ENCODE data around the gene DDT. TPM values are rescaled to one million over a fixed set of nuclear protein-coding genes. Genes with fewer than 3 reads are reported as not detected.
"Not testable (repeated sequence)": the region's sequence is repeated elsewhere in the genome, so short reads cannot be mapped to it uniquely, and the experiment has no call there.

The DDT gene
- total and polyA plus RNA-seq, 2 experiments from 2014 or later, result 96.1 to 164 TPM

DNA sequence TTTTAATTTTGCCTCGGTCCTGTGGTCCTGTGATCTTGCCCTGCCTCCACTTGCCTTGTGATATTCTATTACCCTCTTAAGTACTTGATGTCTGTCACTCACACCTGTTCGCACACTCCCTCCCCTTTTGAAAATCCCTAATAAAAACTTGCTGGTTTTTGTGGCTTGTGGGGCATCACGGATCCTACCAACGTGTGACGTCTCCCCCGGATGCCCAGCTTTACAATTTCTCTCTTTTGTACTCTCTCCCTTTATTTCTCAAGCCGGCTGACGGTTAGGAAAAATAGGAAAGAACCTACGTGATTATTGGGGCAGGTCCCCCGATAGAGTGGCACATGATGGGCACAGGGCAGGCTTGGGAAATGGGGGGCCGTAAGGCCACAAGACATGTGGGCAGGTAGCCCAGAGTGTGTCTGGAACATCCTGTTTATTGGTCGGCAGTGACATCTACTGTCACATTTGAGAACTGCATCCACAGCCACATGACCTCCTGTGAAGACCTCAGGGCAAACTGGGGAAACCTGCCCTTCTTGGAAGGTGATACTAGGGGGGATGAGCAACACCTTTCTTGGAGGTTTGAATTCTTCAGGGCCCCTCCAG, 17.8 kb downstream of the DDT start:
- in situ Hi-C loops (cut with MboI); H3K9ac ChIP-seq; H3K27ac ChIP-seq; H3K4me2 ChIP-seq (ENCODE audit: unreplicated experiment); H3K27me3 ChIP-seq (replicated peaks; ENCODE audit: insufficient read depth); H3F3A ChIP-seq (ENCODE audit: insufficient read depth); H3K9me3 ChIP-seq (ENCODE audit: low read depth); H4K20me1 ChIP-seq (ENCODE audit: insufficient read depth); H3K36me3 ChIP-seq (ENCODE audit: low read depth); H3K79me2 ChIP-seq (ENCODE audit: insufficient read depth); H2AFZ ChIP-seq; H3K4me1 ChIP-seq (ENCODE audit: insufficient read depth); H3K4me3 ChIP-seq; H3K9me2 ChIP-seq (ENCODE audit: insufficient read depth): not testable (repeated sequence)
- peak; percentile 79 for DNase-seq
- 19 to 20% methylated on average over 12 of the region's 12 CpGs for WGBS, 2 experiments (ENCODE audit: low coverage in 1 of 2, low lambda C conversion rate in 2 of 2, missing lambda C conversion rate in 2 of 2)

DNA sequence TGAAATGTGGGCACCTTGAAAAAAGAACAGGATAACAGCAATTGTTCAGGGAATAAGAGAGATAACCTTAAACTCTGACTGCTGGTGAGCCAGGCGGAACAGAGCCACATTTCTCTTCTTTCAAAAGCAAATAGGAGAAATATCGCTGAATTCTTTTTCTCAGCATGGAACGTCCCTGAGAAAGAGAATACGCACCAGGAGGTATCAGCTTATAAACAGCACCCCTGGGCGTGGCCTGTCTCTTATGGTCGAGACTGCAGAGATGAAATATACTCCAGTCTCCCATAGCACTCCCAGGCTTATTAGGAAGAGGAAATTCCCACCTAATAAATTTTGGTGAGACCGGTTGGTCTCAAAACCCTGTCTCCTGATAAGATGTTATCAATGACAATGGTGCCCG, 18.4 kb downstream of the DDT start:
- not testable (repeated sequence) for H3K9me3 ChIP-seq (ENCODE audit: low read depth)
- 55 to 56% methylated on average over 7 of the region's 8 CpGs for WGBS, 2 experiments (ENCODE audit: low coverage in 1 of 2, low lambda C conversion rate in 2 of 2, missing lambda C conversion rate in 2 of 2)

DNA sequence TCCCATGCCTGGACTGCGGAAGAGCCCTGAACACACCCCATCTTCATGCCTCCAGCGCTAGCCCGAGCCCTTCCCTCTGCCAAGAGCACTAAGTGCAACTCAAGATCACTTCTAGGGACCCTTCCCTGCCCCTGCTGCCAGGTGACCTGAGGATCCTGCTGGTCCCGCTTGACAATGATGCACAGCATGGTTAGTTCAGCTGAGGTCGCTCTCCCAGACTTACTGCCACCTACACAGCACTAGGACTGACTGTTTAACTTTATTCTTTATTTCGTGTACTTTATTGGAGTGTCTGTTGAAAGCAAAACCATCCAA, 19.3 kb downstream of the DDT start:
- WGBS, 2 experiments (ENCODE audit: low coverage in 1 of 2, low lambda C conversion rate in 2 of 2, missing lambda C conversion rate in 2 of 2), result 82 to 85% methylated on average over 6 of the region's 6 CpGs

More for the DNA sequence above, 18.4 kb downstream of the DDT start:
- H3K79me2 ChIP-seq (ENCODE audit: insufficient read depth); H3K27ac ChIP-seq; H3K4me1 ChIP-seq (ENCODE audit: insufficient read depth); DNase-seq; in situ Hi-C loops (cut with MboI); H3K4me3 ChIP-seq; H3F3A ChIP-seq (ENCODE audit: insufficient read depth); H3K9me2 ChIP-seq (ENCODE audit: insufficient read depth); H3K9ac ChIP-seq; H3K36me3 ChIP-seq (ENCODE audit: low read depth); H3K27me3 ChIP-seq (replicated peaks; ENCODE audit: insufficient read depth); H4K20me1 ChIP-seq (ENCODE audit: insufficient read depth); H3K4me2 ChIP-seq (ENCODE audit: unreplicated experiment); H2AFZ ChIP-seq: not testable (repeated sequence)

DNA sequence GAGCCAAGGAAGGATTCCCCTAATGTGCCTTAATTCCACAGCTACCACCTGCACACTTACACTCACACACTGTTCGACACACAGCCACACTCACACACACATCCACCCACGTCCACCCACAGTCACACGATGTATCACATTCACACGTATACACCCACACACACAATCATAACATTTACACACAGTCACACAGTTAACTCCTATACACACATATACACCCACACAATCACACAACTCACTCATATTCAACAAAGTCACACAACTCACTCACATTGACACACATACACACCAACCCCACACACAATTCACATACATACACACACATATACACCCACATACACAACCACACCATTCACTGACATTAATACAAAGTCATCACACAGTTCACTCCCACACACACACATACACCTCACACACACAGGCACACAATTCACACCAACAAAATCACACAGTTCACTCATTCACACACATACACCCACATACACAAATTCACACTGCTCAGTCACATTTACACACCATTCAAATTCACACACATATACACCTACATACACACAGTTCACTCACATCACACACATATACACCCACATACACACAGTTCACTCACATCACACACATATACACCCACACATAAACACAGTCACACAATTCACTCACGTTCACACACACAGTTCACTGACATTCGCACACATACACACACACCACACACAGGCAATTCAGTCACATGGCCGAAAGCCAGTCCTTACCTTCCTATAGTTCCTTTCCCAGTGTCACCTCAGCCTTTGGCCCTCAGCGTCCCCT, 19.8 kb downstream of the DDT start:
- H3K27me3 ChIP-seq (replicated peaks; ENCODE audit: insufficient read depth); H3K4me3 ChIP-seq; H3K9ac ChIP-seq; DNase-seq; H3K4me2 ChIP-seq (ENCODE audit: unreplicated experiment); H3K27ac ChIP-seq; H4K20me1 ChIP-seq (ENCODE audit: insufficient read depth); H3K4me1 ChIP-seq (ENCODE audit: insufficient read depth); H3F3A ChIP-seq (ENCODE audit: insufficient read depth); H2AFZ ChIP-seq; H3K36me3 ChIP-seq (ENCODE audit: low read depth); H3K9me2 ChIP-seq (ENCODE audit: insufficient read depth); in situ Hi-C loops (cut with MboI); H3K9me3 ChIP-seq (ENCODE audit: low read depth); H3K79me2 ChIP-seq (ENCODE audit: insufficient read depth): not testable (repeated sequence)
- 70 to 72% methylated on average over 8 of the region's 8 CpGs for WGBS, 2 experiments (ENCODE audit: low coverage in 1 of 2, low lambda C conversion rate in 2 of 2, missing lambda C conversion rate in 2 of 2)

More for the DNA sequence above, 19.3 kb downstream of the DDT start:
- H3K4me2 ChIP-seq (ENCODE audit: unreplicated experiment); H3K4me3 ChIP-seq; H3K9me3 ChIP-seq (ENCODE audit: low read depth); H2AFZ ChIP-seq; H3F3A ChIP-seq (ENCODE audit: insufficient read depth); H3K9ac ChIP-seq; in situ Hi-C loops (cut with MboI); H3K27me3 ChIP-seq (replicated peaks; ENCODE audit: insufficient read depth); DNase-seq; H3K27ac ChIP-seq; H3K4me1 ChIP-seq (ENCODE audit: insufficient read depth); H3K79me2 ChIP-seq (ENCODE audit: insufficient read depth); H3K36me3 ChIP-seq (ENCODE audit: low read depth); H4K20me1 ChIP-seq (ENCODE audit: insufficient read depth); H3K9me2 ChIP-seq (ENCODE audit: insufficient read depth): not testable (repeated sequence)

DNA sequence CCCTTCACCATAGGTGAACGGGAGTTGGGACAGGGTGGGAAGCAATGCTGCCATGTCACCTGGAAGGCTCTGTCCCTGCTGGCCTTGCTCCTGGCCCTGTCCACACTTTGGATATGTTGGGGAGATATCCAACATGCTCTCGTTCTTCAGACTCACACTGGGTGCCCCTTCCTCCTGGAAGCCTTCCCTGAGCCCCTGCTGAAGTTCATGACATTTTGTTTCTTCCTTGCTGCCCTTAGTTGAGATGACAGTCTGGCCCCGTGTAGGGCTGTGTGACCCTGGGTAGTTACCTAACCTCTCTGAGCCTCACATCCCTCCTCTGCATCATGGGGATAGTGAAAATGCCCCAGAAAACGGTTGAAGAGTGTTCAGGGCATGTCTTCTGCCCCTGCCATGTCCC, 20.8 kb downstream of the DDT start:
- H3K4me1 ChIP-seq (ENCODE audit: insufficient read depth), result not testable (repeated sequence)

DNA sequence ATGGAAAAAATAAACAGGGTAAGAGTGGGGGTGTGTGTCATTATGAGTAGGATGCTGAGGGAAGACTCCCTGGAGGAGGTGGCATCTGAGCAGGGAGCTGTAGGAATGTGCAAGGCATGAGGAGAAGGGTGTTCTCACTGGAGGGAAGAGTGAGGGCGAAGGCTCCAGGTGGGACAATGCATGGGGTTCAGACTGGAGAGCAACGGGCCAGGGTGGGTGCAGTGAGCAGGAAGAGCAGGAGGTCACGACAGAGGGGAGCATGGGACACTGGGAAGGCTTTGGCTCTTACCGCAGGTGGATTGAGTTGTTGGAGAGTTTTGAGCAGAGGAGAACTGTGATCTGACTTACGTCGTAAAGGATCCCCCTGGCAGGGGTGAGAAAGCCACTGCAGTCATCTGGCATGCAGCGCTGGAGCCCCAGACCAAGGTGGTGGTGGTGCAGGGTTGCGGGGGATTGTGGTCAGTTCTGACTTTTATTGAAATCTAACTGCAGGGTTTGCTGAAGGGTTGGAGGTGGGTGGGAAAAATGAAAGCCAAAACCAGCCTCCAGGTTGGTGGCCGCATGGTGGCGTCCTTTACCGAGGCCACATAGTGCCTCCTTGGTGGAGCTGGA, 21.3 kb downstream of the DDT start:
- H4K20me1 ChIP-seq (ENCODE audit: insufficient read depth); H2AFZ ChIP-seq; DNase-seq; H3K9me2 ChIP-seq (ENCODE audit: insufficient read depth); H3F3A ChIP-seq (ENCODE audit: insufficient read depth); H3K36me3 ChIP-seq (ENCODE audit: low read depth); H3K79me2 ChIP-seq (ENCODE audit: insufficient read depth); H3K9ac ChIP-seq; H3K4me2 ChIP-seq (ENCODE audit: unreplicated experiment); H3K4me3 ChIP-seq; H3K27ac ChIP-seq; H3K27me3 ChIP-seq (replicated peaks; ENCODE audit: insufficient read depth); H3K9me3 ChIP-seq (ENCODE audit: low read depth); in situ Hi-C loops (cut with MboI); H3K4me1 ChIP-seq (ENCODE audit: insufficient read depth): not testable (repeated sequence)
- WGBS, 2 experiments (ENCODE audit: low coverage in 1 of 2, low lambda C conversion rate in 2 of 2, missing lambda C conversion rate in 2 of 2), result 64 to 67% methylated on average over 11 of the region's 11 CpGs

More for the DNA sequence above, 20.8 kb downstream of the DDT start:
- H3K4me3 ChIP-seq; H3K79me2 ChIP-seq (ENCODE audit: insufficient read depth); H3K9ac ChIP-seq; H3K9me2 ChIP-seq (ENCODE audit: insufficient read depth); in situ Hi-C loops (cut with MboI); DNase-seq; H4K20me1 ChIP-seq (ENCODE audit: insufficient read depth); H3K4me2 ChIP-seq (ENCODE audit: unreplicated experiment); H2AFZ ChIP-seq; H3K27me3 ChIP-seq (replicated peaks; ENCODE audit: insufficient read depth); H3K9me3 ChIP-seq (ENCODE audit: low read depth); H3F3A ChIP-seq (ENCODE audit: insufficient read depth); H3K36me3 ChIP-seq (ENCODE audit: low read depth); H3K27ac ChIP-seq: not testable (repeated sequence)
- 45 to 54% methylated on average over 4 of the region's 4 CpGs for WGBS, 2 experiments (ENCODE audit: low coverage in 1 of 2, low lambda C conversion rate in 2 of 2, missing lambda C conversion rate in 2 of 2)

DNA sequence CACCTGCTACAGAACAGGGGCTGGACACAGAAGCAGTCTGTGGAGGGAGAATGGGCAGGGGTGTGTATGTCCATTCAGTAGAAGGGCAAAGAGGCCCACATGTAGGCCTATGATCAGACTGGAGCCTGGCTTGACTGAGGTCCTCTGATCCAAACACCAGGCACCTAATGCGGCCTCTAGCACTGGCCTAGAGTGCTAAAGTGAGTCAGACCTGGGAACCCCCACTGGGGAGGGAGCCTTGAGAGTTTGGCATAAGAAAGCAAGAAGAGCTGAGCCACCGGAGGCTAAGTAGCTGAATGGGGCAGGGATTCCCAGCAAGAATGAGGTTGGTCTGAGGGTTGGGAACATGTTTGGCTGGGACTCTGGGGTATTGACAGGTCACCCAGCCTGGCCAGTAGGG, 22.9 kb downstream of the DDT start:
- H2AFZ ChIP-seq; H3K4me3 ChIP-seq; H3K79me2 ChIP-seq (ENCODE audit: insufficient read depth); H3F3A ChIP-seq (ENCODE audit: insufficient read depth); in situ Hi-C loops (cut with MboI); H3K9me2 ChIP-seq (ENCODE audit: insufficient read depth); H3K9me3 ChIP-seq (ENCODE audit: low read depth); H3K4me2 ChIP-seq (ENCODE audit: unreplicated experiment); H3K27me3 ChIP-seq (replicated peaks; ENCODE audit: insufficient read depth); H3K4me1 ChIP-seq (ENCODE audit: insufficient read depth); H4K20me1 ChIP-seq (ENCODE audit: insufficient read depth); H3K27ac ChIP-seq; H3K9ac ChIP-seq; H3K36me3 ChIP-seq (ENCODE audit: low read depth): not testable (repeated sequence)
- 81 to 86% methylated on average over 2 of the region's 2 CpGs for WGBS, 2 experiments (ENCODE audit: low coverage in 1 of 2, low lambda C conversion rate in 2 of 2, missing lambda C conversion rate in 2 of 2)
- DNase-seq, result peak; percentile 40

Measured in GM23248 (cell line).